GM18511 (cell line): ENCODE results near the gene EID2B.

Experiments
- ATAC-seq: cut with Tn5 transposase; IDR thresholded peaks from one replicate; pipeline ENCODE4 v1.9.1; 2021; ENCODE audit warnings: mild to moderate bottlenecking, moderate library complexity; ENCODE audit not compliant: unreplicated experiment

EID2B gene

DNA sequence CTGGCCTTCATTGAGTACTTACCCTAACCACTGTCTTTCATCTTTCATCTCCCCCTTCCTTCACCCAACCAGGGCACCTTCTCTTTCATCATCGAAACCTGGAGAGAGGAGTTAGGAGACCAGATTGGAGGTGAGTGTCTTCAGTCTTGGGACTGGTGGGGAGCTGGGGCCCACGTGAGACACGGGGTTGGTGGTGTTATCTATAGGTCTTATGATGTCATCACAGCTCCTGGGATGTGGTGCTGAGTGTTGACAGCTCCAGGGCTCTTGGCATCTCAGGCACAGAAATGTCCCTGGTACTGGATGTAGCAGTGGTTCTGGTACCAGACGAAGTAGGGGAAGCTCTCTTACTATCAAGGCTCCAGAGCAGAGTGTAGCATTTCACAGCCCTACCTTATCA, 32.1 kb downstream of the EID2B start:
- ATAC-seq = no peak

DNA sequence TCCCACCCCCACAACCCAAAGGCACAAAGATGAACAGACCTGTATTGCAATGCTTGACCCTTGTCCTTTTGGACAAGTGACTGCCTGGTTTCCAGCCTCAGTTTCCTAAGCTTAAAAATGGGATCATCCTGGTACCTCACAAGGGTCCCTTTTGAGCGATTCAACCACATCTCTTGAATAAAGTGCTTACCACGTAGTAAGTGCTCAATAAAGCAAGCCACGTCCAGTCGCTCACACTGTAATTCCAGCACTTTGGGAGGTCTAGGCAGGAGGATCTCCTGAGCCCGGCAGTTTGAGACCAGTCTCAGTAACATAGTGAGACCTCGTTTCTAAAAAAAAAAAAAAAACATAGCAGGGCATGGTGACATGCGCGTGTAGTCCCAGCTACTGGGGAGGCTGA, 32.7 kb downstream of the EID2B start:
- ATAC-seq = no peak

DNA sequence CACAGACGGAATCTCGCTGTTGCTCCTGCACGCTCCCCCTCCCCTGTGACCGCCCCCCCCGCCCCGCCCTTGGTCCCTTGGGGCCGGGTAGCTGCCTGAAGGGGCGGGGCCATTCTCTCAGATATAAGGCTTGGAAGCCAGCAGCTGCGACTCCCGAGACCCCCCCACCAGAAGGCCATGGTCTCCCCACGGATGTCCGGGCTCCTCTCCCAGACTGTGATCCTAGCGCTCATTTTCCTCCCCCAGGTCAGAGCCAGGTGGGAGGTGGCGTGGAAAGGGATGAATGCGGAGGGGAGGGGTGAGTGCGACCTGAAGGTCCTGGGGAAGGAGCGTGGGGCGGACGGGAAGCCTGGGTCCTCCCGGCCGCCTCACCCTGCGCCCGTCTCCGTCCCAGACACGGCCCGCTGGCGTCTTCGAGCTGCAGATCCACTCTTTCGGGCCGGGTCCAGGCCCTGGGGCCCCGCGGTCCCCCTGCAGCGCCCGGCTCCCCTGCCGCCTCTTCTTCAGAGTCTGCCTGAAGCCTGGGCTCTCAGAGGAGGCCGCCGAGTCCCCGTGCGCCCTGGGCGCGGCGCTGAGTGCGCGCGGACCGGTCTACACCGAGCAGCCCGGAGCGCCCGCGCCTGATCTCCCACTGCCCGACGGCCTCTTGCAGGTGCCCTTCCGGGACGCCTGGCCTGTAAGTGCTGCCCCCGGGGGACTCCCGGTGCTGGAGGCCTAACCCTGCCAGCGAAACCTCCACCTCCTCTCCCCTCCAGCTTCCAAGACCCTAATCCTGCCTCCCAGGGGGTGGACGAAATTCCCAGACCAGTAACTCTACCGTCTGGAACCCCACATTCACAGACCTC, 33.6 kb downstream of the EID2B start, which contains the start of gene DLL3:
Gene DLL3, plus strand, starts transcription at position 150 of the 845 bp plus-strand sequence. Its CDS starts 28 bp downstream, at position 178.
- ATAC-seq = no peak

DNA sequence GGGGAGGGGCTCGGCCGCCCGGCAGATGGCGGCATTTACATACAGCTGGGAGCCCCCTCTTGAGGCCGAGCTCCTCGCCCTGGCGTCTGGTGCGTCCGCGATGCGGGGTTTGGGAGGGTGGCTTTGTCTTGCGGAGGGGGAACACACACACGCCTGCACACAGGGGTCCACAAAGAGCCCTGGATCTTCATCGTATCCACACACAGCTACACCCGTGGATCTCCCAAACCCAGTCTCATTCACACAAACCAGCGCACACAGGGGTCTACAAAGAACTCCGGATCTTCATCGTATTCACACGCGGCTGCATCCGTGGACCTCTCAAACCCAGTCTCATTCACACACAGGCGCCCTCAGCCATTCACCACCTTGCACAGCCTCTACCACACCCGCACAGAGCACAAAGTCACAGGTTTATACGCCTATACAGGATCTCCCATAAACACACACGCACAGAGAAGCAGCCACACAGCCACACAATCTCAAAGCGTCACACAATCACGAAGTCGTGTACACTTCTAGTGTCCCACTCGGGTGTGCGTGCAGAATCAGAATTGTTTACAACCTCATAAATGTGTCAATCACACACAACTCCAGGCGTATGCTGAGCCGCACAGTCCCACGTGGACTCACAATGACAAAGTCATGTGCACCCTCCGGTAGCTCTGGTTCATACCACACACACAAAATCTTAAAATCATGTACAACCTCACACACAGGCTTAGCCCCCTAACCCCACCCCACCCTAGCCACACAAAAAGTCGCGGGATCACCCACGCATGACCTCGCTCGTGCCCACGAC, 34.5 kb downstream of the EID2B start:
- no peak for ATAC-seq

- no peak for ATAC-seq
Measured at GRCh38 chr19:39497701-39497995, 35.0 kb downstream of the EID2B start.

DNA sequence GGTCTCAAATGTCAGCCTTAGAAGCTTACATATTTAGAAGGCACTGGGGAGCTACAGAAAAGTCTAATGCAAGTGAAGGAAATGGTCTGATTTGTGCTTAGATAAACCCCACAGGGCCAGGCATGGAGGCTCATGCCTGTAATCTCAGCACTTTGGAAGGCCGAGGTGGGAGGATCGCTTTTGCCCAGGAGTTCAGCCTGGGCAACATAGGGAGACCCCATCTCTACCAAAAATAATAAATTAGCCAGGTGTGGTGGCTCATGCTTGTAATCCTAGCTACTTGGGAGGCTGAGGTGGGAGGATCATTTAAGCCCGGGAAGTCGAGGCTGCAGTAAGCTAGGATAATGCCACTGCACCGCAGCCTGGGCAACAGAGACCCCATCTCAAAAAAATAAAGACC, 36.6 kb downstream of the EID2B start:
- ATAC-seq = no peak

GRCh38 chr19:39494661-39495060, 38.0 kb downstream of the EID2B start:
- ATAC-seq = no peak

DNA sequence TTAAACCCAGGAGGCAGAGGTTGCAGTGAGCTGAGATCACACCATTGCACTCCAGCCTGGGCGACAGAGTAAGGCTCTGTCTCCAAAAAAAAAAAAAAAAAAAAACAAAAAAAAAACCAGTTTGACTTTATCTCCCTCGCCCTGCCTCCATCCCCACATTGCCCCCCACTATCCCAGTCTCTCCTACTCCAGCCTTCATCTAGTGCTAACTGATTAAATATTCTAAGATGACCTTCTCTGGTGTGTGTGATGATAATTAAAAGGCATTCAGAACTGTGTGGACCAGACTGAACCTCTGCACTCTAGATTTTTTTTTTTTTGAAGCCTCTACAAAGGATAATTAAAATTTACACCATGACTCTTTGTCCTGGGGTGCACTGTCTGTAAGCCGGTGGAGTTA, 39.9 kb downstream of the EID2B start:
- ATAC-seq = no peak

- ATAC-seq = no peak
Measured at GRCh38 chr19:39492225-39492624, 40.4 kb downstream of the EID2B start.

- no peak for ATAC-seq
Measured at GRCh38 chr19:39489756-39490155, 42.9 kb downstream of the EID2B start.

DNA sequence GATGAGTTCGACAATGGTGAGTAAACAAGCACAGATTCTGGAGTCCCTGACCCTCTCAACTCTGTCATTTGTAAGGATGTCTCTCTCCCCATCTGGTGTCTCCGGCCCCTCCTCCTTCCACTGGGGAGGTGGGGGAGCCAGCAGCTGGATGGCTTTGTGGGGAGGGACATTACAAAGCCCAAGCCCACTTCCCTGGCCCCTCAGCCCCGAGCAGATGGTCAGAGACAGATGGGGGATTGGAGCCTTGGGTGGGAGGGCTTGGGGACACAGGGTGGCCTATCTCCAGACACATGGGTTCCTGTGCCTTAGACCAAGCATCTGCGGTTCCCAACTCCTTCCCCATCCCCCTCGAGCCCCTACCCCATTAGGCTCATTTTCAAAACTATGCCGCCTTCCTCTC, 49.5 kb downstream of the EID2B start:
- no peak for ATAC-seq

- ATAC-seq = no peak
Measured at GRCh38 chr19:39481676-39482075, 51.0 kb downstream of the EID2B start.

DNA sequence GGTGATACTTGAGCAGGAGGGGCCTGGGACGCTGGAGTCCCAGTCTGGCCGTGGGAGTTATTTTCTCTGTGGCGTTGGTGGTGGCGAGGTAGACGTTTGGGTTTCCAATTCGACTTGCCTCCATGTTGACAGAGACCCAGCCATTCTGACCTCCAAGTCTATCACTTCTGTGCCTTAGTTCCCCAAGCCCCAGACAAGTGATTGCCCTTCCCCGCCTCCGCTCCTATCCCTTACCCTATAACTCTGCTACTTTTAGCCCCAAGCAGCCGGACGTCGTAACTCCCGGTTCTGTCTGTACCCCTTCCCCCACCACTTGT, 51.5 kb downstream of the EID2B start:
- no peak for ATAC-seq
